ENCODE measurements around the gene CSF2RB.

DNA sequence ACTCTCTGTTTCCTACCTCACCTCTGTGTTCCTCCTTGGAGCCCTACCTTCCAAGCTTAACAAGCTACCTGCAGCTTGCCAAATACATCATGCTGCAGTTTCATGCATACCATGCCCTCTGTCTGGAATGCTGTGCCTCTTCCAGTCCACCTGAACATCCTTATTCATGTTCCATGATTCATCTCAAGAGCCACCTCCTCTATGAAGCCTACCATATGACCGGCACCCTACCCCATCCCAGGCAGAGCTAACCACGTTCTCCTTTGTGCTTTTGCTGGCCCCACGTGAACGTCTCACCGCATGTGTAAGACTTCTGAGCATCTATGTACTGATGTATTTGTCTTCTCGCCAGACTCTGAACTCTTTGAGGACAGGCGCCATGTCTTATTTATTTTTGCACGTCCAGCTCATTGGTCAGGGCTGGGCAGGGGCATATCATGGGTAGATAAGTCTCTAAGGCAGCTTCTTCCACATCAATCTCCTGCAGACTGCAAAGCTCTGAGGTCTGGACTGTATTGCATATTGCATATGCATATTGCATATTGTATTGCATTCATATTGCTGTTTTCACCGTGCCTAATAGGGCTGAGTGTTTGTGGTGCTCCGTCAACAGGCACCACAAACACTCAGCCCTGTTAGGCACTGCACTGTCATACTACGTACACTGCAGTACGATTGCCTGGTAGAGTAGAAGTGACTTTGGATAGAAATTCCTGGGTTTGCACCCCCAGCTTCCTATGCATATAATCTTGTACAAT is 74.8 kb downstream of the CSF2RB start:
- no peak for TF ChIP-seq POLR2AphosphoS5 (IDR thresholded peaks at IDR 0.05; ENCODE audit: low read depth, low read length)
- no peak for TF ChIP-seq POLR2A (IDR thresholded peaks at IDR 0.05; ENCODE audit: low read depth, low read length)
- TF ChIP-seq PAX5 (IDR thresholded peaks at IDR 0.05; ENCODE audit: insufficient read depth, low read length, severe bottlenecking) = no peak
- TF ChIP-seq SPI1 (IDR thresholded peaks at IDR 0.05; ENCODE audit: low read depth, low read length) = no peak
